Measurements from ENCODE around the gene ZBTB14.
A peak's percentile ranks its signal among the peaks of the same experiment; 100 is the strongest.

Gene ZBTB14

GRCh38 chr18:5295231-5295920 is at the start of gene ZBTB14:
Gene ZBTB14 (minus strand): TSS chr18:5295726. CDS start chr18:5293246, 2,480 bp downstream.
- DNase-seq (ENCODE audit: low read depth), result no peak

DNA sequence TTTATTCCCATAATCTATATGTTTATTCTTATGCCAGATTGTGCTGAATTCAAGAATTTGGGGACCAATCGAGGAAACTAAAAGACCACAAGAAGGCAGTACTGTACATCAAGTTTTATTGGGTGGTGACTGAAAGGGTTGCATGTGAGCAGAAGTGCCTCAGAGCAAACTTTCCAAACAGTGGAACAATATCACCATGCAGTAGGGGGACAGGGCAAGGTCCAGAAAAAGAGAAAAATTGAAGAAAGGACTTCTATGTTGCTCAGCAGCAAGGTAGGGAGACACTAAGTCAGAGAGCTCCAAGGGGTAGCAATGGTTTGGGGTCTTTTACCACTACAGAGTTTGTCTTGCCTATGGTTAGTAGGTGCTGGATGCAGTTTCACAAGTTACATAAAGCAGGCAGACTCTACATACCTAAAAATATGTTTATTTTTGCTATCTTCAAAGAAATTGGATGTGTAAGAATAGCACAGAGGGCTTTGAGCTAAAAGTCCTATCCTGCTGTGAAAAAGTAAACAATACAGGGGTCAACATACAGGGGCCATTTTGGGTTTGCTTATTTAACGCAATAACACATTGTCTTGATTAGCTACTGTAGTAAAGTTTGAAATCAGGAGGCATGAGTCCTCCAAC is 43.8 kb upstream of the ZBTB14 start:
- DNase-seq (ENCODE audit: low read depth), result no peak

DNA sequence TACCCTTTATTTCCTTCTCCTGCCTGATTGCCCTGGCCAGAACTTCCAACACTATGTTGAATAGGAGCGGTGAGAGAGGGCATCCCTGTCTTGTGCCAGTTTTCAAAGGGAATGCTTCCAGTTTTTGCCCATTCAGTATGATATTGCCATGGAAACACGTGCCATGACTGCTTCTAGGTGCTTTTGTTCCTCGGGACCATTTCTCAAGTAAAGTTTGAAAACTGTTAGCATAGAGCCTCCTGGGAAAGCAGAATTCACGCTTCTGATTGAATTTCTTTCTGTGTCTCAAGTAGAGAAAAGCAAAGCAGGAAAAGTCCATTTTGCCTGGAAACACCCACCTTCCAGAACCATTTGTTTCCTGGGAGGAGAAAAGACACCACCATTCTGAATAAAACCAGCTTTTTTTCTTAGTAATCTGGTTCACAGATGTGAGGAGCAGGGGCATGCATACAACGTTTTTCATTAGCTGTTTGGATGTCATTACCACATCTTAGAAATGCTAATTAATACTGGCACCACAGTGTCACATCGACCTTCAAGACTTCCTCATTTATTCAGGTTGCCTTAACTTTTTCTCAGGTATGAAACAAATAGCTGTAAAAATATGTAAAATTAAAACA is 39.0 kb upstream of the ZBTB14 start:
- DNase-seq (ENCODE audit: low read depth), result no peak

DNA sequence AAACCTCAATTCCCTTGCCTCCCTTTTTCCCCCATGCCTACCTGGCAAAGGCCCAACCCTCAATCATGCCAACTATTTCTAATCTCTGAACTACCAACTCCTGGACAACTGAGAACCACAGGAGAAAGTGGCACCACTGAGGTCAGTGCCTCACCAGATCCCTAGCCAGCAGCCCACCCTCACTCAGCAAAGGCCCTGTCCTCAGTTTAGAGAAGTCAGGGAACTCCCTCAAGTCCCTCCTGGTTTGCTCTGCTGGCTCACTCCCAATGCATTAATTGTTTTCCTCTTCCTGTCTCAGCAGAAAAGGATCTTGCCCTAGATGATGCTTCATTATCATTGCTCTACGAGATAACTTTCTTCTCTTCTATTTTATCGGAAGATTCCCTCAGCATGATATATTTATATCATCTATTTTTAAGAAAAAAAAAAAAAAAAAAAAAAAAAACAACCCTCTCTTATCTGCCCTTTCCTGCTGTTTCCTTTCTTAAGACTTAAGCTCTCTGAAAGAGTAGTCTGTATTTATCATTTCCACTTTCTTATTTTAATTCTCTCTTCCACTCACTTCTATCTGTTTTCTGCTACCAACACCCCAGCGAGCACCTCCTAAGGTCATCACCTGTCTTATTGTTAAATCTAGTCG is 22.7 kb upstream of the ZBTB14 start:
- DNase-seq (ENCODE audit: low read depth), result no peak

DNA sequence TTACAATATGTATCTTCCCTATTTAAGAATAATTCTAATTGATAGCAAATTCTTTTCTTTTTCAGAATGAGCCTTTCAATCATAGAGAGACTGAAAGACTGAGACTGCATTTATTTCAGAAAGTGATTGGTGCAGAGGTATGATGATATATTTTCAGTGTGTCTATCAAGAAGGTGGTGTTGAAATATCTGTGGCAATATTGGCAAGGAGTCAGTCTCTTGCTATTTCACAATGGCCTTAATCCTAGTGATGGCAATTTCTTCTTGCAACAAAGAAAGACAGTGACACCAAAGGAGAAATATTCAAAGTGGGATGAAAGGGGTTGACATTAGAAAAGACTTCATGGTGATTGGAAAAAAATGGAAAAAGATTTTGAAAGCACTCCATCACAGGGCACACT is 21.7 kb upstream of the ZBTB14 start:
- DNase-seq (ENCODE audit: low read depth), result no peak

- DNase-seq (ENCODE audit: low read depth), result no peak
Measured at GRCh38 chr18:5315838-5316237, 20.3 kb upstream of the ZBTB14 start.

DNA sequence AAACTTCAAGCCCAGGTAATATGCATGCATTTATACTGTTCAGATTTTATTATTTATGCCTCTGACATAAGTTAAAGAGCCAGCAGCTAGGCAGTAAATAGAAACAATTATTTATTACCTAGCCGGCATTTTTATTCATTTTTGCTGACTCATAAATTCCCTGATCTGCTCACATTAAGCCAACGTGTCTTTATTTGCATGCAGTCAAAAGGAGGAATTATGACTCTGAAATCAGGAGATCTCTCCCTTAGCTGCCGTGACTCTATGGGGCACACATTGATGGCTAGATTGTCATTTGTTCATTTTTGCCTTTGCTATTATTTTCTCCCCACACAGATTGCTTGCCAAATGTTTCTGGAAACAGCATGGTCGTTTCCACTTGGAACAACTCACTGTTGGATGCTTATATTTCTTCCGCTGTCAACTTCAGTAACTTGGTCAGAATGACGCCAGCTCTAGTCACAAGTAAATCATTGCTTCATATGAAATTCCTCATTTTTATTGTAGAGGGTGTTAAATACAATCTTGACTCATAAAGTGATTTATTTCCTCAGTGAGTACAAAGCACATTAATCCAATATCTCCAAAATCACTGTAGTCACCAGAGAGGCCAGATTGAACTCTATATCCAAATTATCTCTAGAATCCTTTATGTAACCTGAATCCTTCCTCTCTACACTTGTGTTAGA is 15.9 kb upstream of the ZBTB14 start:
- no peak for DNase-seq (ENCODE audit: low read depth)

DNA sequence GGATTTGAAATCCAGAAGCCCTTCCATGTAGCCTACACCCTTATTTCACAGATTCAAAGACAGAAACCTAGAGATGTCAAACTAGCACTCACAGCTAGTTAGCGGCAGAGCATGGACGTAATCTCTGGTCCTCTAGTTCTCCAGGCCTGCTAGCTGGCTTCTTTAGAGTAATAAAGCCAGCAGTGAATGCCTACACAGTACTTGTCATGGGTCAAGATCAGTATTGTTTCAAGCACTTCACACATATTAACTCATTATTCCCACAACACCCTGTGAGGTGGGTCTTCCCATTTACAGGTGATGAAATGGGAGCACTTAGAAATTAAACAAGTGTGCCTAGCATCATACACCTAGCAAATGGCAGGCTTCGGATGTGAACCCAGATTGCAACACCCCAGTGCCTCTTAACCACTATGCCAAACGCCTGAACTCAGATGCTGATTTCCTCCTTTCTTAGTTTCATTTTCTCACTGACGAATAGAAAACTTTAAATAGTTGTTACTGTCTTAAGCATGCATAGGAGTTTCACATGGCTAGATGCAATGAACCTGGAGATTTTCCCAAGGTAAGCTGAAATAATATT is 14.5 kb upstream of the ZBTB14 start:
- DNase-seq (ENCODE audit: low read depth), result no peak

GRCh38 chr18:5305835-5306234 is 10.3 kb upstream of the ZBTB14 start:
- DNase-seq (ENCODE audit: low read depth), result no peak

DNA sequence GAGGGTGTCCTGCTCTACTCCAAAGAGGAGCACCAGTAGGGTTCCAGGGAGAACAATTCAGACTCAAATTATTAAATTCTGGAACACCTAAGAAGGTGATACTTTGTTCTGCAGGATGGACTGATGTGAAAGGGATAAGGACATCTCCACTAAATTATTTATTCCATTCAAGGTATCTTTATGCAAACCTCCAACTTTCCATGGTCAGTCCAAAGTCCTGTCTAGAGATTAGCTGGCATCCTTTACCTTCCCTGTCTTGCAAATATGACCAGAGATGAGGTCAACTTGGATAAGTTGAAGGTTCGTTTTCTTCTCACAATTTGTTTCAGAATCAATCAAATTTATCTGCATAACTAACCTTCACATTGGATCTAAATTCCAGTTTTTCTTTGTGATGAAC is 8.7 kb upstream of the ZBTB14 start:
- DNase-seq (ENCODE audit: low read depth), result no peak

GRCh38 chr18:5303636-5304035 is 8.1 kb upstream of the ZBTB14 start:
- no peak for DNase-seq (ENCODE audit: low read depth)

DNA sequence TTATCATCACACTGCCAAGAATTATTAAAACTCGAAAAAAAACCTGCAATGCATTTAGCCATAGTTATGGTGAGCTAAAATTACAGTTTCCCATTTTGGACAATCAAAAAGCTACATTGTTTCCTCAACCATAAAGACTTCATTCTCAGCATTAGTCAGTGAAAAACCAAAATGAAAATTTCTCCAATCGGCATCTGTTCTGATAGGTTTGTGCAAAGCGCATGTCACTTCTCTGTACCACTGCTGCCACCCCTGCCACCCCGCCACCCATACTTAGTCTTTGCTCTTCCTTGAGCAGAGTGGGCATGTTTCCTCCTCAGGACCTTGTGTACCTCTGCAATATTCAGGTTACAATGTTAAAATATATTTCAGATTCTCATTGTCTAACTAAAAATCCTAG is 7.1 kb upstream of the ZBTB14 start:
- no peak for DNase-seq (ENCODE audit: low read depth)

- no peak for DNase-seq (ENCODE audit: low read depth)
Measured at GRCh38 chr18:5300476-5301010, 5.0 kb upstream of the ZBTB14 start.

DNA sequence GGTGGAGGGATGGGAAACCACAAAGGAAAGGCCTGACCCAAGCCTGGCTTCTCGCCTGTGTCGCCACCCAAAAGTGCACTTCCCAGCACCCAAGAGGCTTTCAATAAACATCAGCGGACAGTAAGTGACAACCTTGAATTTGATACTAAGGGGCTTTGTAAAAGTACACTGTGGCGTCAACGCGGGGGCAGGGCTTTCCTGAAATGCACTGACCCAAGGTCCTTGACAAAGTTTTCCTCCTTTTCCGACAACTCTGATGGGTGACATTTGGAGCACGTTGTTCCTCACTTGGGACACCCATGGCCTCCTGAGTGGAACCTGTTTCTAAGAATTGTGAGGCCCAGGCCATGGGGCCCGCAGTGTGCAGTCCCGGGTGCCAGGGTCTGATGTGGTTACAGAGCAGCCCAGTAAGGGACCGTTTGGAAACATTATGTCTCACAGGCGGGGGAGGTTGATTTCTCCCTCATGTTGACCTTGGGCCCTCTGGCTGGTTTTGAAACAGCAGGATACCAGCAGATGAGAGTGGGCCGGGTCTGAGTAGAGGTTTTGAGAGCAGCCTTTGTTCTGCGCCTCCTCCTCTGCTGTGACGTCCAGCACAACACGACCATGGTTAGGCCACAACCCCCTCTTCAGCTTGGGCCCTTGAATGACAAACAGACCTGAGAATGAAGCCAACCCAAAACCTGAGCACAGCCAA is 2.8 kb upstream of the ZBTB14 start:
- DNase-seq (ENCODE audit: low read depth), result no peak

- DNase-seq (ENCODE audit: low read depth), result no peak
Measured at GRCh38 chr18:5297597-5297996, 2.1 kb upstream of the ZBTB14 start.

DNA sequence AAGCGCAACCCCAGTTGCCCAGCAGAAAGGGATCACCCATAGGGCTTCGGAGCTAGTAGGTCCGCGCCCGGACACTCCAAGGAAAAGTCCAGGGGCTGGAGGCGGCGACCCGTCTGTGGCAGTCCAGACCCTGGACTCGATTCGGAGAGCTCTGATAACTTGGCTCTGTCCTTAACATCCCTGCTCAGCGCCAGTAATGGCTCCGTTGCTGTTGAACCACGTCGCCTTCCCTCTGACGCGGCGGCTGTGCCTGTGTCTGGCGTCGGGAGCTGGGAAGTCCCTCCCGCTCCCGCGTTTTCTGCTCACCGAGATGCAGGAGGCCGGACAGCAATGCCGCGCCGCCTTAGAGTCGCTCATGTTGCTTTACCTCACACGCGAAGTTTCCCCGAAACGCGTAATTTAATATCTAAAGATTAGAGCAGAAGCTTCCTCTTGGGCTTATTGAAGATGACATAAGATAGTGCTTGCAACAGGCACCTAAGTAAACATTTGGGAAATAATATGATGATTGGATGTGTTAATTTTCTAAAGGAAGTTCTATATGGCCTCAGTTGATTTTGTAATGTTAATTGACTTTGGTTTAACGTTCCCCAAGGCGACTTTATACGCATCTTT is 1.3 kb upstream of the ZBTB14 start:
- peak; percentile 63 for DNase-seq (ENCODE audit: low read depth)

- peak; percentile 85 for DNase-seq (ENCODE audit: low read depth)
Measured at GRCh38 chr18:5295981-5296705, 617 bp upstream of the ZBTB14 start.

DNA sequence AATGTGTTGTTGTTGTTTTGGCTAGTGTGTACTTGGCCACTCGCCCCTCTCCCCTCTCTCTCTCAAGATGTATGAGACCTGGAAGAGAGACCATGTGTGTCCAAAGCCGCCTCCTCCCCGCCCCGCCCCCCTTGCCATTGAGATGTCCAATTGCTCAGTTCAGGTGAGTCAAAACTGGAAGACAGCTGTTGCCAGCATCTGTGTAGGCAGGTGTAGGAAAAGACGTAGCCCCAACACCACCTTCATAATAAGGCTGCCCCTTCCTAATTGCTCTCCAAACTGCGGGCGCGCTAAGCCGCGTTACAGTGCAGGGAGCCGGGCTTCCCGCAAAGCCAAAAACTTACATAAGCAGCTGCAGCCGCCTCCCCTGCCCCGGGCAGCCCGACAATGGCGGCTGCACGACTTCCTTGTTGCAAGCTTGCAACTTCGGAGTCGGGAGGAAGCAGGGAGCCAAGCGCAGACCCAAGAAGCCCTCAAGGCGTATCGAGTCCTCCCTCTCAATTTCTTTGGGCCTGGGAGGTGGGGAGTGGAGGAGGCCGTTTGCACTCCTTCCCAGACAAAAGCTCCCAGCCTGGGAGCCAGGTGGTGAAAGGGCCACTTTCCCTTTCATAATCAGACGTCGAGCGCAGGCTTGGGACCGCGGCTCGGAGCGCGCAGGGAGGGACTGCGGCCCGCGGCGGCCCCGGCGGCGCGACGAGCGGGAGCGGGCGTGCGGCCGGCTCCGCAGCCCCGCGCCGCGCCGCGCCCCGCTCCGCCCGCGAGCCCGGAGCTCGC is 882 bp downstream of the ZBTB14 start:
- DNase-seq (ENCODE audit: low read depth), result peak; percentile 43

DNA sequence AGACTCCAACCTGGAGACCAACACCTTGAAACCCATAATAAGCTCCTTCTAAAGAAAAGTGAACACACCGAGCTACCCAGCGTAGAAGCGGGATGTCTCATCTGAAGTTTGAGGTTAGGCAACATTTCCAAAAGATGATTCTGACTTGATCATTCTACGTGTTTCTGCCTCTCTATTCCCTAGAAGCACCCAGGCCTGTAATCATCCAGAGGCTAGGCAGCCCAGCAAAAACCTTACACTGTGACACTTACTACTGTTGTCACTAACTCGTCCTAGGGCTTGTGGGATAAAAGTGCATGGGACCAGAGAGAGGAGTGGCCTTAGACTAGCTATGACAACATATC is 1.4 kb downstream of the ZBTB14 start:
- no peak for DNase-seq (ENCODE audit: low read depth)

All from HS-27A (cell line).